Muscle of arm (tissue), 12 donors: ENCODE measurements around the gene ANKRD10. TPM values are rescaled to one million over a fixed set of nuclear protein-coding genes. Genes with fewer than 3 reads are reported as not detected.

Experiments used
- DNase-seq: peaks from one replicate; pipeline ENCODE4 v3.0.0-alpha.2; 2013
- polyA plus RNA-seq, 12 donors: library from polyadenylated mRNA; unstranded; fragments of 120-200 nt; gene quantifications; one replicate each; pipeline ENCODE4 v1.2.1, GENCODE V29; 2013; ENCODE audit not compliant: insufficient read length in 12 of 12

The ANKRD10 gene
- polyA plus RNA-seq, 12 donors = 133 to 392 (median 236) TPM; not detected in 1

DNA sequence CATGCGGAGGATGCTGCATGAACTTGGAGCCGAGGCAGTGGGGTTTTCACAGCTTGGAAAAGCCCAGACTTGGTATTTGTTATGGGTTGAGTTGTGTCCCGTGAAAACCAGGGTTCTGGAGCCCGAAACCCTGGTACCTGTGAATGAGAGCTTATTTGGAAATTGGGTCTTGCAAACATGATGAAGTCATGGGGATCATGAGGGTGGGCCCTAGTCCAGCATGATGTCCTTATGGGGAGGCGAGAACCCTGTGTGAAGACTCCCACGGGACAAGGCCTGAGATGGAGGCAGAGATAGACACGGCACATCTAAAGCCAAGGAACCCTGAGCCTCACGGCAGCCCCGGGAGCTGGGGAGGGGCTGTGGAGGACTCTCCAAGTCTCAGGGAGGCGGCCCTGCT lies 82.3 kb downstream of the ANKRD10 start:
- DNase-seq = no peak

DNA sequence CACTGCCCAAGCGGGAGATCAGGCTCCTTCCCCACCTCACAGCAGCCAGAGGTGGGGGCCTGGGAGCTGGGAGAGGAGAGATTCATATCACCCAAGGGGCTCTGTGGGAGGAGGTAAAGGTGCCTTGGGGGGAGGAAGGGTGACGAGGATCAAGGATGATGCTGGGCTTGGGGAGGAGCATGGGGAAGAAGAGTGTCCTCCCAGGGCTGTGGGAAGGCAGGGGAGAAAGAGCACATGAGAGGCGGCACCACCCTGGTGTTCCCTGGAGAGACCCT lies 82.7 kb downstream of the ANKRD10 start:
- DNase-seq = no peak

DNA sequence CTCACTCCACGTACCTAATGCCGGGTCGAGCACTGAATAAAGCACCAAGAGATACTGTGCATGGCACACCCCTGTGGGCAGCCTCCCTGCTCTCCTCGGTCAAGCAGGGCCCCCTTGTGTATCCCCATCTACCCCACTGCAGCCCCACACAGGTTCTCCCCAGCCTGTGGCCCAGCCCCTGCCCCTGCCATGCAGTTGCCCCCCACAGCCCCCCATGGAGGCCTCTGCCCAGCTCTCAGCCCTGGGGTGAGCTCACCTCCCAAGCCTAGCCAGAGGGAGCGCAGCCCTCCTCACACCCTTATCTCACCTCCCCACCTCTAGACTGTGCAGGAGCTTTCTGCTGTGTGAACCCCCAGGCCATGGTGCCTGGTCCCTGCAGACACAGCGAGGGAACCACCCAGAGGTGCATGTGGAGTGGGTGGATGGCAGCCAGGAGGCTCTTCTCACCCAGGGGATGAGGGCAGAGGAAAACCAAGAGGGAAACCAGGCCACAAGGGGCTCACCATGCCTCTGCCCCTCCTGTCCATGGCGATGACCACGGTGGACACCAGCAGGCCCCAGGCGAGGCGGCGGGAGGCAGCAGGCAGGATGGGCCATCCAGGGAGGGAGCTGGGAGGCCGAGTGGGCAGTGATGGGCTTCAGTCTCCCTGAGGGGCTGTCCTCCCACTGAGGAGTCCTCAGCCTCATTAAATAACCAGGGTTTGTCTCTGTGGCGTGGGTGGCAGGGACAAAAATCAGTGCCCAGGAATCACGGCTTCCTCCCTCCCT lies 83.2 kb downstream of the ANKRD10 start:
- no peak for DNase-seq

DNA sequence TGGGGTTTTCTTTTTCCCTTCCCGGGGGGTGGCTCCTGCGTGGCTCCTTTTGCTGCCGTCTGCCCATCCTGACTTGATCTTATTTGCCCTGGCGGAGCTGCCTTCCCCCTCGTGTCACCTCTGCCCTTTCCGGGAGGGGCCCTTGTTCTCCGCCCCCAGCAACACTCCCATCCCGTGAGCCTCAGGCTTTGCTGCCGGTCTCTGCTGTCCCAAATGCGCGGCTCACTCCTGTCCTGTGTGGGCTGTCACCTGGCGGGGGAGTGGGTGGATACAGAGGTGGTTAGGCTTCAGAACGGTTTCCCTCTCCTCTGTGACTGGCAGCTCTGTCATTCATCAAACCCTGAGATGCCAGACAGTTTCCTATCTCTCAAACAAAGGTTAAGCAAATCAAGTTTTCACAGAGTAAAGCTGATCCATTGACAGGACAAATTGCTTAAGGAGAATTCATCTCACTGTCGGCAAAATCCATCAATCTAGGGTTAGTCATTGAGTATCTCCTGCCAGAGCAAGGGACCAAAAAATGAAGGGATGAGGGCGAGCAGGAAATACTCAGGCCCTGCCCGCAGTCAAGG lies 84.0 kb downstream of the ANKRD10 start:
- DNase-seq = no peak

DNA sequence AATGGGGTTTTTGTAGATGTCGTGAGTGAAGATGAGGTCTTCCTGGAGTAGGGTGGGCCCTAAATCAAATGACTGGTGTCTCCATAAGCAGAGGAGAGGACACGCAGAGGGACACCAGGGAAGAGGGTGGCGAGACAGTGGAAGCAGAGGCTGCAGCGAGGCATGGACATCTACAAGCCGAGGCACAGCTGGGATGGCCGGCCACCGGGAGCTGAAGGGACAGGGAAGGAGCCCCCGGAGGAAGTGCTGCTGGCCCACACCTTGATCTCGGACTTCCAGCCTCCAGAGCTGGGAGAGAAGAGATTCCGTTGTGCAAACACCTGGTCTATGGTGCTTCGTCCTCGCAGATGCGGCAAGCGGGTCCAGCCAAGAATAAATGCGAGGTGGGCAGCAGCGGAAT lies 84.5 kb downstream of the ANKRD10 start:
- no peak for DNase-seq

DNA sequence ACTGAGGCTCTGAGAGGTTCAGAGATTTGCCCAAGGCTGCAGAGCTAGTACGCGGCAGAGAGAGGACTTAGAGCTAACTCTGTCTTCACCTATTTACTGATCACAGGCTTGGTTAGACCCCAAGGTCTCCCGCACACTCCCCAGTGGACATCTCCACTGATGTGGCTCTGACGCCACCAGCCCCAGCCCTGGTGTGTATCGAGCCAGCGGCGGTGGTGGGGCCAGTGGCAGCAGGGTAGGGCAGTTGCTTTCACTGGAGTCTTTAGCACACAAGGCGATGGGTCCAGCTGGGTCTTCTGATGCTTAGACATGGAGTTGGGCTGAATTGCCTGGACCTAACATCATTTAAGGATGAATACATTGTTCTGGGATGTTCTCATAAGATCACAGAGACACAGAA lies 85.4 kb downstream of the ANKRD10 start:
- DNase-seq = no peak

DNA sequence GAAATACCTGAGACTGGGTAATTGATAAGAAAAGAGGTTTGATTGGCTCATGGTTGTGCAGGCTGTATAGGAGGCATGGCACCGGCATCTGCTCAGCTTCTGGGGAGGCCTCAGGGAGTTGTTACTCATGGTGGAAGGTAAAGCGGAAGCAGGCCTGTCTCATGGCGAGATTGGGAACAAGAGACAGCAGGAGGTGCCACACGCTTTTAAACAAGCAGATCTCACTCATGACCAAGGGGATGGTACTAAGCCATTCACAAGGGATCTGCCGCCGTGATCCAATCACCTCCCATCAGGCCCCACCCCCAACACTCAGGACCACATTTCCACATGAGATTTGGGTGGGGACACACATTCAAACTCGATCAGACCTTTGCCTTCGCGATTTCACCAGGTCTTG lies 86.2 kb downstream of the ANKRD10 start:
- DNase-seq = no peak

Other genes starting within 250 kb of the ANKRD10 start
- 10 to 100 TPM in 11 of 12 donors, not detected in 1; 36.5 to 89.1 (median 51.6) TPM for gene CARS2, start 209.0 kb downstream of the ANKRD10 start, polyA plus RNA-seq
- gene ING1, start 201.4 kb downstream of the ANKRD10 start, polyA plus RNA-seq = 10 to 100 TPM in 9 of 12 donors, 1 to 10 TPM in 2, not detected in 1; 9.2 to 21.9 (median 10.7) TPM
- 100 to 1,000 TPM in 1 of 12 donors, 10 to 100 TPM in 10, not detected in 1; 53.2 to 109 (median 72.8) TPM for gene ARHGEF7, start 200.2 kb upstream of the ANKRD10 start, polyA plus RNA-seq